Upper lobe of left lung (tissue), 4 donors: ENCODE data around the gene RINL.

ENCODE experiments used
- CTCF ChIP-seq, 6 experiments: fragments of 450-650 bp in 4 of 6; fragments of 200-600 bp in 2 of 6; sonication (generic) in 2 of 6; IDR thresholded peaks; one replicate each; pipeline ENCODE4 v1.5.1; 2016 to 2019; ENCODE audit warnings: antibody characterized with exemption in 6 of 6
- POLR2A ChIP-seq, 4 donors: fragments of 450-650 bp; IDR thresholded peaks; one replicate each; pipeline ENCODE4 v1.5.1; 2016 to 2017; ENCODE audit warnings: antibody characterized with exemption in 4 of 4, mild to moderate bottlenecking in 2 of 4

GRCh38 chr19:38920602-38921419 lies 42.7 kb upstream of the RINL start:
- TF ChIP-seq CTCF (IDR thresholded peaks at IDR 0.05) (no peak), POLR2A (IDR thresholded peaks at IDR 0.05) (no peak)
